GM11168 (cell line): ENCODE measurements around the gene PRUNE2.
"Not testable (repeated sequence)": the region's sequence is repeated elsewhere in the genome, so short reads cannot be mapped to it uniquely, and the experiment has no call there.

ENCODE experiments used
- in situ Hi-C: fragments of 300-500 bp; cut with MboI; formaldehyde crosslinking; loops from one replicate; pipeline ENCODE4 v1.12.0; 2022; ENCODE audit warnings: low sequenced_read_pairs; ENCODE audit not compliant: unreplicated experiment

Gene PRUNE2

DNA sequence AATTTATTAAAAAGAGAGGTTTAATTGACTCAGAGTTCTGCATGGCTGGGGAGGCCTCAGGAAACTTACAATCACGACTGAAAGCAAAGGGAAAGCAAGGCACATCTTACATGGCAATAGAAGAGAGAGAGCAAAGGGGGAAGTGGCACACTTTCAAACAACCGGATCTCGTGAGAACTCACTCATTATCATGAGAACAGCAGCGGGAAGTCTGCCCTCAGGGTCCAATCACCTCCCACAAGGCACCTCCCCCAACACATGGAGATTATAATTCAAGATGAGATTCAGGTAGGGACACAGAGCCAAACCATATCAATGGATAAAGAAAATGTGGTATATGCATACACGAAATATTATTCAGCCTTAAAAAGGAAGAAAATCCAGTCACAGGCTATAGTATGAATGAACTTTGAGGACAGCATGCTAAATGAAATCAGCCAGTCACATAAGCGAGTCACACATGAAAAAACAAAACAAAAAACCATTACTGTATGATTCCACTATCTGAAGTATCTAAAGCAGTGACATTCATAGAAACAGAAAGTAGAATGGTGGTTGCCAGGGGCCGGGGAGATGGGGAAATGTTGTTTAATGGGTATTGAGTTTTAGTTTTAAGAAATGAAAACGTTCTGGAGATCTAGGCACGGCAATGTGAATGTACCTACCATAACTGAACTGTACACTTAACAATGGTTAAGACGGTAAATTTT lies 225.0 kb downstream of the PRUNE2 start:
- in situ Hi-C loops = no loop called here

- in situ Hi-C loops = no loop called here
Measured at GRCh38 chr9:76677481-76678055, 228.3 kb downstream of the PRUNE2 start.

DNA sequence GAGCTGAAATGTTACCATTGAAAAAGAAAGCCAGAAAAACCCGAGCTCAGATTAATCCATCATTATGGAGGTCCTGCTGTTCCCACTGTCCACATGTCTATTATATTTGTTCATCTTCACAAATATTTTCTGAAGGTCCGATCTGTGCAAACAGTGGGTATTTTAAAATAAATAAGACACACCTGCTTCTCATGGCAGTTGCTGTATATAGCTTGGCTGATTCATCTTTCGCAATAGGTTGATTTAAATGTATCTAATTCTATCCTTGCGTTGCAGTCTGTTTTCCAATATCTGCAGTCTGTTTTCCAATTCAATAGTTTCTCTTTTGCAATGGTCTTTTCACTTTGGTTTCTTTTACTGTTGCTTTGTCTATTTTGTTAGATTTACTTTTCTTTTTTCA lies 229.1 kb downstream of the PRUNE2 start:
- in situ Hi-C loops = no loop called here

- in situ Hi-C loops = no loop called here
Measured at GRCh38 chr9:76667521-76667957, 238.4 kb downstream of the PRUNE2 start.

- in situ Hi-C loops = not testable (repeated sequence)
Measured at GRCh38 chr9:76665966-76666365, 239.9 kb downstream of the PRUNE2 start.

DNA sequence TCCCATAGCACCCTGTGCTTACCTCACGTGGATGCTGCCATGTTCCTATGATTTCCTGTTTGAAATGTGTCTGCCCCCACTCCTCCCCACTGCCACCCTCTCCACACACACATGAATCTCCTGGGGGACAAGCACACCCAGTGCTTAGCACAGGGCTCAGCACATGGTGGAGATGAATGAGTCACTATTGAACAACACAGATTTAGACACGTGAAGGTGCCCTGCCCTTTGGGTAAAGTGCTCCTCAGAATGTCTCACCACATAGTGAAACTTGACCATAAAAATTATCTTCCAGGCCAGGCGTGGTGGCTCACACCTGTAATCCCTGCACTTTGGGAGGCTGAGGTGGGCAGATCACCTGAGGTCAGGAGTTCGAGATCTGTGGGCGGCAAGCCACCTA lies 240.5 kb downstream of the PRUNE2 start:
- in situ Hi-C loops = no loop called here

GRCh38 chr9:76664120-76664519 lies 241.8 kb downstream of the PRUNE2 start:
- in situ Hi-C loops = no loop called here

GRCh38 chr9:76662476-76663281 lies 243.2 kb downstream of the PRUNE2 start:
- in situ Hi-C loops = no loop called here

- in situ Hi-C loops = loop anchor here (5.0 kb wide), 1 partner anchor 206 kb away; no protein-coding TSS in a partner anchor
Measured at GRCh38 chr9:76658510-76659231, 247.2 kb downstream of the PRUNE2 start.

DNA sequence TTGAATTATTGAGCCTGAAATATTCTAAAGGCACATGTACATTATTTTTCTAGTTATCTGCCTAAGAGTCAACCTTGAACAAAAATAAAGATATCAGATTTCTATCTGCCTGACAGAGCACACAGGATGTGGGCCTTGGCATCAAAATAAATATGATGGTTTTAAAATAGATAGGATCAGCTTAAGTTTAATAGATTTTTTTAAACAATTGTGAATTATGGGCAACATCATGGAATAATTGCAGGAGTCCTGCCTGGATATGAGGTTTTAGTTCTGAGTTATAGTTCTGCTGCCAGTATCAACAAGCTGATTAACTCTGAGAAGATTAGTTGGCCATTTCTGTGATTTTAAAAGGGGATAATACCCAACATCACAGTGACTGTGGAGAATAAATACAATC lies 248.6 kb downstream of the PRUNE2 start:
- in situ Hi-C loops = loop anchor here (5.0 kb wide), 1 partner anchor 205 kb away; no protein-coding TSS in a partner anchor

DNA sequence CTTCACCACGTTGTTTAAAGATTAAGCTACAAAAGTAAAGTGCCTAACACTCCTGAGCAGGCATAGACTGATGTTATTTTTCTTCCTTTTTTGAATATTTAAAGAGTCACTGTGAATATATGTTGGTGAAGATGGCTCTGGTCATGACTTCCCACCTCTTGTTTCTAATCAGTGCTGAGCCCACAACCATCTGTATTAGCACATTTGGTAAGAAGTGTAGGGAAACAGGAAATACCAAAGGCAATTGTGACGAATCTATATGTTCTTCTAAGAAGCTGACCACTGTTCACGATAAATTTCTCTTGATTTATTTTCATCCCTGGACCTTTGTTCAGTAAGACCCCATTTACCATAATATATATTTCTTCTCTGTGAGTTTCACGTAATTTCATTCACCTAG lies 249.9 kb downstream of the PRUNE2 start:
- in situ Hi-C loops = loop anchor here (5.0 kb wide), 1 partner anchor 204 kb away; no protein-coding TSS in a partner anchor

- in situ Hi-C loops = loop anchor here (5.0 kb wide), 1 partner anchor 203 kb away; no protein-coding TSS in a partner anchor
Measured at GRCh38 chr9:76655121-76655541, 250.8 kb downstream of the PRUNE2 start.

GRCh38 chr9:76654575-76654974 lies 251.3 kb downstream of the PRUNE2 start:
- in situ Hi-C loops = loop anchor here (5.0 kb wide), 1 partner anchor 48 kb away; no protein-coding TSS in a partner anchor

DNA sequence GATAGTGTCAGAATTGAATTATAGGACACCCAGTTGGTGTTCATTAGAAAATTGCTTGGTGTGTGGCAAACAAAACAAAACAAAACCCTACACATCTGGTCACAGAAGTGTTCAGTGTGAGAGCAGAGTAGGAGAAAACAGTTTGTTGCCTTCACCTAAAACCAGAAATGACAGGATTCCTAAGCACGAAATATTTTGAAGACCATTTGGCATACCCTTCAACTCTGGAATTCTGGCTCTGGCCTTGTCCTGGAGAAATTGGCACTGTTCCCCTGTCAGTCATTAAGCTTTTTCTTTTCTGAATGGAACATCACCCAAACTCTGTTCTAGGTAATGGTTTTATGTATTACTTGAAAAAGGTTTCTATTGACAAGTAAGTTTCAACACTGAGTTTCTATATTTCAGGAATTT lies 251.9 kb downstream of the PRUNE2 start:
- in situ Hi-C loops = loop anchor here (5.0 kb wide), 1 partner anchor 48 kb away; no protein-coding TSS in a partner anchor

GRCh38 chr9:76652894-76653293 lies 253.0 kb downstream of the PRUNE2 start:
- in situ Hi-C loops = loop anchor here (5.0 kb wide), 1 partner anchor 49 kb away; no protein-coding TSS in a partner anchor

- in situ Hi-C loops = loop anchor here (5.0 kb wide), 1 partner anchor 51 kb away; no protein-coding TSS in a partner anchor
Measured at GRCh38 chr9:76651119-76651705, 254.7 kb downstream of the PRUNE2 start.

- in situ Hi-C loops = loop anchor here (5.0 kb wide), 1 partner anchor 52 kb away; no protein-coding TSS in a partner anchor
Measured at GRCh38 chr9:76650692-76651091, 255.2 kb downstream of the PRUNE2 start.

GRCh38 chr9:76649894-76650293 lies 256.0 kb downstream of the PRUNE2 start:
- in situ Hi-C loops = loop anchor here (5.0 kb wide), 1 partner anchor 52 kb away; no protein-coding TSS in a partner anchor

- in situ Hi-C loops = no loop called here
Measured at GRCh38 chr9:76646249-76646648, 259.7 kb downstream of the PRUNE2 start.
